Measurements from ENCODE around the gene PLPPR1. TPM values are rescaled to one million over a fixed set of nuclear protein-coding genes. Genes with fewer than 3 reads are reported as not detected.

PLPPR1 gene
- total RNA-seq, 4 donors from 2014 or later, result not detected

- TF ChIP-seq CTCF (IDR thresholded peaks at IDR 0.05; ENCODE audit: low read depth), result no peak
Measured at GRCh38 chr9:101197026-101197425, 168.5 kb downstream of the PLPPR1 start.

- TF ChIP-seq CTCF (IDR thresholded peaks at IDR 0.05; ENCODE audit: low read depth), result no peak
Measured at GRCh38 chr9:101200852-101201251, 172.3 kb downstream of the PLPPR1 start.

- TF ChIP-seq CTCF (IDR thresholded peaks at IDR 0.05; ENCODE audit: low read depth), result no peak
Measured at GRCh38 chr9:101201630-101202029, 173.1 kb downstream of the PLPPR1 start.

GRCh38 chr9:101209670-101210069 is 181.1 kb downstream of the PLPPR1 start:
- TF ChIP-seq CTCF (IDR thresholded peaks at IDR 0.05; ENCODE audit: low read depth), result no peak

GRCh38 chr9:101212661-101213060 is 184.1 kb downstream of the PLPPR1 start:
- TF ChIP-seq CTCF (IDR thresholded peaks at IDR 0.05; ENCODE audit: low read depth), result no peak

- TF ChIP-seq CTCF (IDR thresholded peaks at IDR 0.05; ENCODE audit: low read depth), result no peak
Measured at GRCh38 chr9:101219030-101219429, 190.5 kb downstream of the PLPPR1 start.

- TF ChIP-seq CTCF (IDR thresholded peaks at IDR 0.05; ENCODE audit: low read depth), result no peak
Measured at GRCh38 chr9:101220341-101220740, 191.8 kb downstream of the PLPPR1 start.
